Ovary (tissue), 3 donors: ENCODE data around the gene HOXA4.

Experiments
- CTCF ChIP-seq, 3 donors: fragments of 450-650 bp in 2 of 3; fragments of 200-600 bp in 1 of 3; IDR thresholded peaks; one replicate each; pipeline versions ENCODE4 v1.5.1 to v1.8.0; 2016 to 2022; ENCODE audit warnings: antibody characterized with exemption in 3 of 3, mild to moderate bottlenecking in 1 of 3
- EP300 ChIP-seq: sonication (generic); formaldehyde crosslinking; IDR thresholded peaks from one replicate; pipeline ENCODE4 v1.6.1; 2017; ENCODE audit warnings: antibody characterized with exemption
- donor health status: DM: no; HTN: no; CAD: no.

- TF ChIP-seq CTCF (IDR thresholded peaks at IDR 0.05) (no peak), EP300 (no peak)
These were observed 36.3 kb upstream of the HOXA4 start for GRCh38 chr7:27166531-27167505.
